Cardiac muscle cell (in vitro differentiated cells and primary cell): Measurements from ENCODE around the gene ALCAM. TPM values are rescaled to one million over a fixed set of nuclear protein-coding genes. Genes with fewer than 3 reads are reported as not detected.

Source experiments
- DNase-seq, 2 donors: peaks; one replicate each; pipeline versions ENCODE4 v3.0.0 to v3.0.0-alpha.2; 2010 to 2017; ENCODE audit warnings: low read depth in 1 of 2, low spot score in 1 of 2
- H3K27ac ChIP-seq: fragments of 200-600 bp; sonication (generic); 2 replicates; pipeline ENCODE4 v1.5.1; 2016
- H3K27me3 ChIP-seq: fragments of 200-600 bp; sonication (generic); 2 replicates; pipeline ENCODE4 v1.6.0; 2016; ENCODE audit warnings: control low read depth
- H3K36me3 ChIP-seq: fragments of 200-600 bp; sonication (generic); 2 replicates; pipeline ENCODE4 v1.5.1; 2016; ENCODE audit warnings: control low read depth
- H3K4me1 ChIP-seq: fragments of 200-600 bp; sonication (generic); 2 replicates; pipeline ENCODE4 v1.8.1; 2017; ENCODE audit warnings: low read depth, mild to moderate bottlenecking, mixed run types
- H3K4me3 ChIP-seq: fragments of 200-600 bp; sonication (generic); 2 replicates; pipeline ENCODE4 v1.5.1; 2016; ENCODE audit warnings: mild to moderate bottlenecking
- H3K9me3 ChIP-seq: fragments of 200-600 bp; sonication (generic); 2 replicates; pipeline ENCODE4 v1.5.1; 2017; ENCODE audit warnings: low read depth, mild to moderate bottlenecking, control low read depth
- polyA plus RNA-seq: library from polyadenylated mRNA; unstranded; fragments of >200 nt; fragmentation: Nextera tagmentation; extraction: Ambion mirVana; gene quantifications from 2 replicates; pipeline ENCODE4 v1.2.1, GENCODE V29; 2016
- total RNA-seq: library from RNA; depleted of rRNA; stranded (reverse); fragments of >200 nt; gene quantifications from 2 replicates; pipeline ENCODE4 v1.2.3, GENCODE V29; 2016
- TF ChIP-seq, protein P1 (sequence below): IDR thresholded peaks from 2 replicates; pipeline ENCODE4 v1.5.1; 2012; ENCODE audit warnings: low read depth, mild to moderate bottlenecking, low read length

Gene ALCAM
- total and polyA plus RNA-seq, 2 experiments from 2014 or later, result 15.3 to 28.9 TPM

GRCh38 chr3:105356396-105356795 is 10.3 kb upstream of the ALCAM start:
- Histone ChIP-seq H3K27ac (no peak overlapping the region), H3K4me1 (no peaks in the 10 kb centered on the region), H3K4me3 (no peak overlapping the region), H3K36me3 (no peaks in the 10 kb centered on the region), H3K9me3 (no peaks in the 10 kb centered on the region), H3K27me3 (peaks cover 44% of the 10 kb centered on the region)
- no peak for DNase-seq
- TF ChIP-seq, protein P1, sequence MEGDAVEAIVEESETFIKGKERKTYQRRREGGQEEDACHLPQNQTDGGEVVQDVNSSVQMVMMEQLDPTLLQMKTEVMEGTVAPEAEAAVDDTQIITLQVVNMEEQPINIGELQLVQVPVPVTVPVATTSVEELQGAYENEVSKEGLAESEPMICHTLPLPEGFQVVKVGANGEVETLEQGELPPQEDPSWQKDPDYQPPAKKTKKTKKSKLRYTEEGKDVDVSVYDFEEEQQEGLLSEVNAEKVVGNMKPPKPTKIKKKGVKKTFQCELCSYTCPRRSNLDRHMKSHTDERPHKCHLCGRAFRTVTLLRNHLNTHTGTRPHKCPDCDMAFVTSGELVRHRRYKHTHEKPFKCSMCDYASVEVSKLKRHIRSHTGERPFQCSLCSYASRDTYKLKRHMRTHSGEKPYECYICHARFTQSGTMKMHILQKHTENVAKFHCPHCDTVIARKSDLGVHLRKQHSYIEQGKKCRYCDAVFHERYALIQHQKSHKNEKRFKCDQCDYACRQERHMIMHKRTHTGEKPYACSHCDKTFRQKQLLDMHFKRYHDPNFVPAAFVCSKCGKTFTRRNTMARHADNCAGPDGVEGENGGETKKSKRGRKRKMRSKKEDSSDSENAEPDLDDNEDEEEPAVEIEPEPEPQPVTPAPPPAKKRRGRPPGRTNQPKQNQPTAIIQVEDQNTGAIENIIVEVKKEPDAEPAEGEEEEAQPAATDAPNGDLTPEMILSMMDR, result no peak

DNA sequence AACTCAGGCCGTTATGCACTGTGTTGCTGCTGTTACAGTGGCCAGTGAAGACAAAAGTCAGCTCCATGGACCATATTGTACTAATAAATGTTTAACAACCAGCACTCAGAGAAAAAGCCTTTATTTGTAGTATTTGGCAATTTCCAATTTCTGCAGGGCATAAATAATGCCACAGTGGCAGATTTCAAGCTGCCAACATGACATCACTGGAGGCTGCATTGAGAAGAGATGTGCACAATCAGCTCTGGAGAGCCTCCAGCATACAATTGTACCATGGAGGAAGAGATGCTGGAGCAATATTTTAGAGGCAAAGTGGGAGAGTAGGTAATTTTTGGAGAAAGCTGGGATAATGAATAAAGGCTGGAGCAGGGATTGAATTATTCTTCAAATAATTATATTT is 9.7 kb upstream of the ALCAM start:
- H3K27me3 ChIP-seq, result peaks cover 38% of the 10 kb centered on the region
- no peaks in the 10 kb centered on the region for H3K9me3 ChIP-seq
- H3K4me3 ChIP-seq, result no peak overlapping the region
- no peak for DNase-seq
- H3K36me3 ChIP-seq, result no peaks in the 10 kb centered on the region
- H3K27ac ChIP-seq, result no peak overlapping the region
- TF ChIP-seq, protein P1, result no peak
- no peaks in the 10 kb centered on the region for H3K4me1 ChIP-seq

DNA sequence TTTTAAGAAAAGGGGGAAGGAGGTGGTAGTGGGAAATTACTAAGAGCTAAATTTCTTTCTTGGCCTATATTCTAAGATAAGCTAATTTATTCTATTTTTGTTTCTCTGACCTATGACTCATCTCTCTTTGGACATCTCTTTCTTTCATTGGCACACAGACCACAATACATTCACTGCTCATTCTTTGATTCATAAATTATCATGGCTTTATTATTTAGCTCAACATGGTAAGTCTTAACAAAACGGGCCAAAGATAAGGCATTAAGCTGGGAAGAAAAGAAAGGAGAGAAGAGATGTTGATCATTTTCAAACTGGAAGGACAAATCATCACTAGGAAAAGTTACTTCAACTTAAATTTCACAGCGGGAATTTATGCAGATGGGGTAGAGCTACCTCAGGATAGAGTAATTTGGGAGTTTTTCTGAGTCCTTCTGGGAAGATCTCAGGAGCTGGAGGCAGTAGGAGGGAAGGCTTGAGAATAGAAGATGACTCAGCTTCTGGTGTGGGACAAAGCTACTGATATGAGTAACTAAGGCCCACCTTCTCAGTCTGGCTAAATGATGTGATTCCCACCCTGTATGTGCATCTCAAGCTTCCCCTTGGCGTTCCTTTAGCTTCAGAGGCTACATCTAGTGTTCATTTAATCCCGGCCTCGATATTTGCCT is 7.5 kb upstream of the ALCAM start:
- Histone ChIP-seq H3K9me3 (no peaks in the 10 kb centered on the region), H3K27me3 (peaks cover 16% of the 10 kb centered on the region), H3K4me1 (no peaks in the 10 kb centered on the region), H3K4me3 (no peak overlapping the region), H3K36me3 (no peaks in the 10 kb centered on the region), H3K27ac (no peak overlapping the region)
- peak in 1 of 2 donors; percentile 71 for DNase-seq
- TF ChIP-seq, protein P1, result no peak

GRCh38 chr3:105360003-105360402 is 6.7 kb upstream of the ALCAM start:
- DNase-seq, result no peak
- H3K27ac ChIP-seq, result no peak overlapping the region

GRCh38 chr3:105362021-105362665 is 4.6 kb upstream of the ALCAM start:
- Histone ChIP-seq H3K27ac (no peak overlapping the region), H3K9me3 (no peaks in the 10 kb centered on the region), H3K4me1 (no peaks in the 10 kb centered on the region), H3K4me3 (no peak overlapping the region), H3K36me3 (no peaks in the 10 kb centered on the region), H3K27me3 (peaks cover 12% of the 10 kb centered on the region)
- DNase-seq, result peak in 1 of 2 donors; percentile 62
- TF ChIP-seq, protein P1, result no peak

More at GRCh38 chr3:105360003-105360402, 6.7 kb upstream of the ALCAM start:
- no peaks in the 10 kb centered on the region for H3K4me1 ChIP-seq
- H3K9me3 ChIP-seq, result no peaks in the 10 kb centered on the region
- TF ChIP-seq, protein P1, result no peak
- H3K4me3 ChIP-seq, result no peak overlapping the region
- H3K27me3 ChIP-seq, result peaks cover 12% of the 10 kb centered on the region
- no peaks in the 10 kb centered on the region for H3K36me3 ChIP-seq
